ENCODE measurements around the gene NFKBIE. TPM values are rescaled to one million over a fixed set of nuclear protein-coding genes. Genes with fewer than 3 reads are reported as not detected.

NFKBIE gene
- total and polyA plus RNA-seq, 9 of the 15 experiments (the other 6 are each of a cell fraction or from before 2014, with no cell fraction given) = 2.1 to 16.4 (median 11.7) TPM

- no peak for TF ChIP-seq FOXJ3 (CRISPR knock-in tag; IDR thresholded peaks at IDR 0.05)
- no peak for TF ChIP-seq RAD51 (IDR thresholded peaks at IDR 0.05; ENCODE audit: borderline replicate concordance, low read depth)
- peak; percentile 76 for TF ChIP-seq ELF1 (tag; IDR thresholded peaks at IDR 0.05)
- peak; percentile 85 for TF ChIP-seq POLR2B (IDR thresholded peaks at IDR 0.05; ENCODE audit: low read depth, partially characterized antibody)
- no peak for TF ChIP-seq ZNF146 (CRISPR knock-in tag; IDR thresholded peaks at IDR 0.05; ENCODE audit: unreplicated experiment)
- TF ChIP-seq NBN (IDR thresholded peaks at IDR 0.05; ENCODE audit: low read depth) = peak; percentile 94
- TF ChIP-seq NUFIP1 (IDR thresholded peaks at IDR 0.05; ENCODE audit: partially characterized antibody) = no peak
- no peak for TF ChIP-seq POLR3A (IDR thresholded peaks at IDR 0.05; ENCODE audit: borderline replicate concordance, extremely low read depth, insufficient read depth, insufficient read length)
- no peak for TF ChIP-seq KAT8 (IDR thresholded peaks at IDR 0.05; ENCODE audit: low read depth)
- TF ChIP-seq ELK3 (CRISPR knock-in tag; IDR thresholded peaks at IDR 0.05) = no peak
- TF ChIP-seq BRF2 (IDR thresholded peaks at IDR 0.05; ENCODE audit: borderline replicate concordance, insufficient read depth, insufficient read length) = no peak
- no peak for TF ChIP-seq CBFB (CRISPR knock-in tag; IDR thresholded peaks at IDR 0.05)
- peak; percentile 99 for TF ChIP-seq JUND (IDR thresholded peaks at IDR 0.05; ENCODE audit: borderline replicate concordance, low read depth, low read length)
- TF ChIP-seq JUND (tag; IDR thresholded peaks at IDR 0.05; ENCODE audit: borderline replicate concordance, low read depth, low read length) = peak; percentile 99
- no peak for TF ChIP-seq ELK1 (CRISPR knock-in tag; IDR thresholded peaks at IDR 0.05)
- TF ChIP-seq EGR1 (conservative IDR thresholded peaks at IDR 0.05) = peak; percentile 38; the same call in 1 of the 2 replicates
- TF ChIP-seq SOX6 (IDR thresholded peaks at IDR 0.05) = peak; percentile 74
- TF ChIP-seq ZNF695 (CRISPR knock-in tag; IDR thresholded peaks at IDR 0.05) = no peak
- TF ChIP-seq KDM2B (CRISPR knock-in tag; IDR thresholded peaks at IDR 0.05) = peak; percentile 81; the same call in 1 of the 2 replicates
- peak; percentile 69 for TF ChIP-seq KDM5B (IDR thresholded peaks at IDR 0.05; ENCODE audit: insufficient replicate concordance, low read depth, low read length)
- peak; percentile 83 for TF ChIP-seq MTA1 (IDR thresholded peaks at IDR 0.05; ENCODE audit: borderline replicate concordance)
- peak; percentile 26 to 58; a peak in 2 of 4 replicates for TF ChIP-seq TRIM24 (IDR thresholded peaks at IDR 0.05)
- TF ChIP-seq MAFF (IDR thresholded peaks at IDR 0.05; ENCODE audit: low read length) = no peak
Measured at GRCh38 chr6:44237813-44238433, 27.4 kb downstream of the NFKBIE start (continued).
